IMR-90 (cell line): ENCODE data around the gene TRAPPC2L. TPM values are rescaled to one million over a fixed set of nuclear protein-coding genes. Genes with fewer than 3 reads are reported as not detected.

Experiments used
- ATAC-seq: fragments of 200-7000 bp; cut with Tn5 transposase; 2 replicates; pipeline ENCODE4 v1.9.1; 2020; ENCODE audit warnings: low read depth, mild to moderate bottlenecking, moderate library complexity
- BruUV-seq: library from RNA; stranded (reverse); fragments of 400-500 nt; replicated peaks from 2 replicates; lab custom pipeline; 2021; lab: Mats Ljungman, UMichigan
- CTCF ChIA-PET: fragments of 300-600 bp; formaldehyde crosslinking; extraction: SDS; loops from one replicate; lab custom pipeline; 2021; ENCODE audit warnings: antibody characterized with exemption; lab: Yijun Ruan, JAX
- POLR2A ChIA-PET: fragments of 300-600 bp; sonication (Branson Sonifier 250); formaldehyde crosslinking; loops from one replicate; lab custom pipeline; 2022; ENCODE audit warnings: antibody characterized with exemption; ENCODE audit not compliant: unreplicated experiment; lab: Charles Lee
- DNase-seq: peaks from one replicate; pipeline ENCODE4 v3.0.0; 2013
- H2AFZ ChIP-seq: replicated peaks from 2 replicates; pipeline ENCODE3; 2013; ENCODE audit warnings: low read length, mild to moderate bottlenecking; ENCODE audit not compliant: poor library complexity
- H2AK5ac ChIP-seq: 2 replicates; pipeline ENCODE4 v1.6.1; 2013; ENCODE audit warnings: low read depth, low read length, inconsistent platforms
- H2AK9ac ChIP-seq: replicated peaks from 2 replicates; pipeline ENCODE3; 2013; ENCODE audit warnings: mild to moderate bottlenecking, low read depth, low read length, moderate library complexity; ENCODE audit not compliant: poor library complexity
- H2BK120ac ChIP-seq: 2 replicates; pipeline ENCODE4 v1.6.1; 2013; ENCODE audit warnings: low read depth, low read length, inconsistent platforms
- H2BK15ac ChIP-seq: 3 replicates; pipeline ENCODE4 v1.6.1; 2013; ENCODE audit warnings: low read depth, low read length, inconsistent platforms
- H2BK20ac ChIP-seq: 2 replicates; pipeline ENCODE4 v1.6.1; 2013; ENCODE audit warnings: low read depth, mild to moderate bottlenecking, inconsistent platforms, low read length, moderate library complexity
- H2BK5ac ChIP-seq: 2 replicates; pipeline ENCODE4 v1.6.1; 2013; ENCODE audit warnings: mild to moderate bottlenecking, low read depth, low read length, inconsistent platforms; ENCODE audit not compliant: poor library complexity, severe bottlenecking
- H3K14ac ChIP-seq: replicated peaks from 2 replicates; pipeline ENCODE4 v1.6.1; 2013; ENCODE audit warnings: low read depth, low read length, inconsistent platforms
- H3K18ac ChIP-seq: 2 replicates; pipeline ENCODE4 v1.6.1; 2013; ENCODE audit warnings: low read depth, low read length, control low read depth
- H3K23ac ChIP-seq: 2 replicates; pipeline ENCODE4 v1.6.1; 2013; ENCODE audit warnings: low read depth, low read length, inconsistent platforms
- H3K27ac ChIP-seq: 2 replicates; pipeline ENCODE4 v1.5.1; 2013; ENCODE audit warnings: mild to moderate bottlenecking, control low read depth, low read length; ENCODE audit not compliant: insufficient read depth
- H3K27me3 ChIP-seq: 2 replicates; pipeline ENCODE4 v1.6.1; 2013; ENCODE audit warnings: low read length; ENCODE audit not compliant: control insufficient read depth, insufficient read depth
- H3K36me3 ChIP-seq: 2 replicates; pipeline ENCODE4 v1.6.1; 2013; ENCODE audit warnings: low read length, mixed read lengths; ENCODE audit not compliant: control insufficient read depth, insufficient read depth
- H3K4ac ChIP-seq: 2 replicates; pipeline ENCODE4 v1.6.1; 2013; ENCODE audit warnings: low read depth, low read length, inconsistent platforms
- H3K4me1 ChIP-seq: 2 replicates; pipeline ENCODE4 v1.6.1; 2013; ENCODE audit warnings: low read length, mixed read lengths; ENCODE audit not compliant: control insufficient read depth, insufficient read depth
- H3K4me2 ChIP-seq: 2 replicates; pipeline ENCODE4 v1.6.1; 2013; ENCODE audit warnings: low read depth, mild to moderate bottlenecking, control low read depth, low read length, moderate library complexity
- H3K4me3 ChIP-seq: 2 replicates; pipeline ENCODE4 v1.5.1; 2013; ENCODE audit warnings: low read depth, mild to moderate bottlenecking, control low read depth, low read length, moderate library complexity; ENCODE audit not compliant: insufficient read depth
- H3K56ac ChIP-seq: 2 replicates; pipeline ENCODE4 v1.6.1; 2013; ENCODE audit warnings: low read length, inconsistent platforms; ENCODE audit not compliant: insufficient read depth; ENCODE audit errors: extremely low read depth
- H3K79me1 ChIP-seq, 2 experiments: 2 replicates each; pipeline ENCODE4 v1.6.1; 2013; ENCODE audit warnings: low read length in 2 of 2, inconsistent platforms in 1 of 2, low read depth in 1 of 2
- H3K9ac ChIP-seq: 2 replicates; pipeline ENCODE4 v1.6.1; 2013; ENCODE audit warnings: low read depth, low read length, control low read depth
- H3K9me1 ChIP-seq: 2 replicates; pipeline ENCODE4 v1.6.1; 2013; ENCODE audit warnings: low read length, inconsistent platforms; ENCODE audit not compliant: insufficient read depth
- H3K9me3 ChIP-seq: 2 replicates; pipeline ENCODE4 v1.6.1; 2013; ENCODE audit warnings: low read length; ENCODE audit not compliant: control insufficient read depth, insufficient read depth
- H4K20me1 ChIP-seq: 2 replicates; pipeline ENCODE4 v1.6.1; 2013; ENCODE audit warnings: low read length, inconsistent platforms; ENCODE audit not compliant: insufficient read depth
- H4K5ac ChIP-seq: 2 replicates; pipeline ENCODE4 v1.6.1; 2013; ENCODE audit warnings: mild to moderate bottlenecking, low read depth, low read length, control low read depth
- H4K8ac ChIP-seq, 2 experiments: 2 replicates each; pipeline ENCODE4 v1.6.1; 2013; ENCODE audit warnings: low read depth in 2 of 2, low read length in 2 of 2, control low read depth in 1 of 2, inconsistent platforms in 1 of 2
- H4K91ac ChIP-seq: 2 replicates; pipeline ENCODE4 v1.6.1; 2013; ENCODE audit warnings: low read depth, low read length, inconsistent platforms; ENCODE audit not compliant: insufficient read depth
- BHLHE40 ChIP-seq: fragments of 150-350 bp; IDR thresholded peaks from 2 replicates; pipeline ENCODE4 v1.6.1; 2016; ENCODE audit warnings: mild to moderate bottlenecking, low read depth, low read length
- FOS ChIP-seq: fragments of 150-350 bp; IDR thresholded peaks from 2 replicates; pipeline ENCODE4 v1.6.1; 2016; ENCODE audit warnings: low read depth, low read length
- MAFK ChIP-seq: IDR thresholded peaks from 2 replicates; pipeline ENCODE4 v1.6.1; 2012; ENCODE audit warnings: low read depth, low read length, improper control_type of control experiment
- MXI1 ChIP-seq: IDR thresholded peaks from 2 replicates; pipeline ENCODE4 v1.6.1; 2012; ENCODE audit warnings: low read depth, mild to moderate bottlenecking, low read length, moderate library complexity, borderline replicate concordance
- NFE2L2 ChIP-seq: fragments of 150-350 bp; IDR thresholded peaks from 2 replicates; pipeline ENCODE4 v1.6.1; 2016; ENCODE audit warnings: low read depth, mild to moderate bottlenecking, low read length
- WGBS, 2 experiments: methylation state at CpG; one replicate each; pipeline versions ENCODE4 v1.1.5 to v1.1.7; 2013; ENCODE audit warnings: missing lambda C conversion rate in 2 of 2; ENCODE audit not compliant: insufficient read length in 1 of 2; ENCODE audit errors: extremely low coverage in 2 of 2; 5-methylcytosine and 5-hydroxymethylcytosine counted together
- dilution Hi-C: fragments of 300-500 bp; cut with HindIII; formaldehyde crosslinking; loops from one replicate; pipeline ENCODE4 v1.14.3; 2018; ENCODE audit warnings: low sequenced_read_pairs; ENCODE audit not compliant: unreplicated experiment
- in situ Hi-C: fragments of 300-500 bp; cut with MboI; formaldehyde crosslinking; loops from 3 replicates; pipeline ENCODE4 v1.14.3; 2019; ENCODE audit warnings: low sequenced_read_pairs, inconsistent platforms, mixed read lengths
- intact Hi-C: fragments of 100-400 bp; cut with micrococcal nuclease; formaldehyde crosslinking; loops from 2 replicates; pipeline ENCODE4 v1.10.0; 2022
- polyA plus RNA-seq, 3 experiments: library from polyadenylated mRNA; depleted of rRNA; stranded (reverse); fragments of >200 nt; gene quantifications; 2 replicates each; pipeline ENCODE4 v1.2.3, GENCODE V29; 2012; ENCODE audit warnings: low replicate concordance in 1 of 3
- total RNA-seq: library from RNA; depleted of rRNA; stranded (reverse); fragments of >200 nt; gene quantifications from 2 replicates; pipeline ENCODE4 v1.2.3, GENCODE V29; 2012
- TF ChIP-seq, protein P1 (sequence below): fragments of 150-350 bp; IDR thresholded peaks from 2 replicates; pipeline ENCODE4 v1.6.1; 2016; ENCODE audit warnings: low read depth, mild to moderate bottlenecking, low read length, moderate library complexity, borderline replicate concordance

TRAPPC2L gene
- total and polyA plus RNA-seq, 2 of the 4 experiments (the other 2 are of a cell fraction), result 102 to 109 TPM

- POLR2A ChIA-PET, result no interaction called here
- no peak overlapping the region for H3K4ac ChIP-seq
- TF ChIP-seq NFE2L2, result no peak
- TF ChIP-seq FOS, result no peak
- TF ChIP-seq, protein P1, sequence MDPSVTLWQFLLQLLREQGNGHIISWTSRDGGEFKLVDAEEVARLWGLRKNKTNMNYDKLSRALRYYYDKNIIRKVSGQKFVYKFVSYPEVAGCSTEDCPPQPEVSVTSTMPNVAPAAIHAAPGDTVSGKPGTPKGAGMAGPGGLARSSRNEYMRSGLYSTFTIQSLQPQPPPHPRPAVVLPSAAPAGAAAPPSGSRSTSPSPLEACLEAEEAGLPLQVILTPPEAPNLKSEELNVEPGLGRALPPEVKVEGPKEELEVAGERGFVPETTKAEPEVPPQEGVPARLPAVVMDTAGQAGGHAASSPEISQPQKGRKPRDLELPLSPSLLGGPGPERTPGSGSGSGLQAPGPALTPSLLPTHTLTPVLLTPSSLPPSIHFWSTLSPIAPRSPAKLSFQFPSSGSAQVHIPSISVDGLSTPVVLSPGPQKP, result no peak
- no peak for TF ChIP-seq MAFK
- no peak for TF ChIP-seq BHLHE40
- no peak for TF ChIP-seq MXI1
These were observed 7.6 kb downstream of the TRAPPC2L start for GRCh38 chr16:88864521-88864920.

More at GRCh38 chr16:88864521-88864920, 7.6 kb downstream of the TRAPPC2L start:
- H3K9me1 ChIP-seq, result no peaks in the 10 kb centered on the region
- H3K56ac ChIP-seq, result no peak overlapping the region
- H3K4me2 ChIP-seq, result no peak overlapping the region
- no peak overlapping the region for H2BK15ac ChIP-seq
- H3K27me3 ChIP-seq, result peaks cover 10% of the 10 kb centered on the region
- DNase-seq (no peak), ATAC-seq (no peak)
- H2BK20ac ChIP-seq, result no peak overlapping the region
- no peaks in the 10 kb centered on the region for H3K4me1 ChIP-seq
- dilution Hi-C loops, result no loop called here
- no peaks in the 10 kb centered on the region for H3K9me3 ChIP-seq
- no peak overlapping the region for H2AK5ac ChIP-seq
- no peak overlapping the region for H4K8ac ChIP-seq
- no peak overlapping the region for H3K23ac ChIP-seq
- H2BK120ac ChIP-seq, result no peak overlapping the region
- no peak overlapping the region for H2AFZ ChIP-seq
- H3K27ac ChIP-seq, result no peak overlapping the region
- no peak overlapping the region for H2BK5ac ChIP-seq
- no peak overlapping the region for H3K14ac ChIP-seq
- WGBS, 2 experiments, result 84% methylated on average over 9 of the region's 18 CpGs; no CpG with 5 or more reads in 1 of the 2 experiments
- no peak overlapping the region for H4K91ac ChIP-seq
- CTCF ChIA-PET, result no interaction called here
- intact Hi-C loops, result no loop called here
- H2AK9ac ChIP-seq, result no peak overlapping the region
- H4K20me1 ChIP-seq, result no peaks in the 10 kb centered on the region; the same call in 1 of the 2 replicates
- H3K79me1 ChIP-seq, result no peaks in the 10 kb centered on the region; a peak in 1 of 4 replicates
- H4K5ac ChIP-seq, result no peak overlapping the region
- H3K4me3 ChIP-seq, result no peak overlapping the region
- in situ Hi-C loops, result no loop called here
- BruUV-seq, result no TSS peak
- H3K36me3 ChIP-seq, result peaks cover 22% of the 10 kb centered on the region
- no peak overlapping the region for H3K9ac ChIP-seq
- H3K18ac ChIP-seq, result no peak overlapping the region
